HG02798 (cell line): Measurements from ENCODE around the gene IPO13.

Source experiments
- ATAC-seq: cut with Tn5 transposase; IDR thresholded peaks from one replicate; pipeline ENCODE4 v1.9.1; 2021; ENCODE audit warnings: mild to moderate bottlenecking; ENCODE audit not compliant: unreplicated experiment, poor library complexity

Gene IPO13

DNA sequence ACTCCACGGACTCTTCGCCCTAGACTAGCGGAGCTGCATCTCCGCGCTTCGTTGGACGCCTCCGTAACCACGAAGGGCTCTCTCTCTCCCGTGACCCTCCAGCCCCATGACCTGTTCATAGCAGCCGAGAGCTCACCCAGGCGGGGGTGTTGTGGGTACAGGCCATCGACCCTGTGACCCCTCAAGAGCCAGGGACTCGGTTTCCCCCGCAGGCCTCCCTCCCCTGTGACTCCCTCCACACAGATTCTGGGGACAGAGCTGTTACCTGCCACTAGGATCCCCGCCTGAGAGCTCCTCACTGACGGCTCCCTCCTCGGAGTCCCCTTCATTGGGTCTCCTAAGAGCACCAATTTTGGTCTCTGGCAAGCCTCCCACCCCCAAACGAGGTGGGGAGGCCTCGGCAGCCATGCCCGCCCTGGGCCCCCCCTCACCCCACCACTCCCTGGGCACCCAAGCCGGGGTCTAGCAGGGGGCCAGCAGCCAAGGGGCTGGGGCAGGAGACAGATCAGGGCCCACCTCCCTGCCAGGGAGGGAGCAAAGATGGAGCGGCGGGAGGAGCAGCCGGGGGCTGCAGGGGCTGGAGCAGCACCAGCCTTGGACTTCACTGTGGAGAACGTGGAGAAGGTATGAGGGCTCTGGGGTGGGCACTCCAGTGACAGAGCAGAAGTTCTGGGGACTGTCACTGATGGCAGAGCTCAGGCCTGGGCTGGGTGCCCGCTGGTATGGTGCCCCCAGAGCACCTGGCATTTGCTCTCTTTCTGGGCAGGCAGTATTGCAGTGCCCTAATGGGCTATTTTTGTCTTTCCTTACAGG, 517 bp downstream of the IPO13 start:
- no peak for ATAC-seq

DNA sequence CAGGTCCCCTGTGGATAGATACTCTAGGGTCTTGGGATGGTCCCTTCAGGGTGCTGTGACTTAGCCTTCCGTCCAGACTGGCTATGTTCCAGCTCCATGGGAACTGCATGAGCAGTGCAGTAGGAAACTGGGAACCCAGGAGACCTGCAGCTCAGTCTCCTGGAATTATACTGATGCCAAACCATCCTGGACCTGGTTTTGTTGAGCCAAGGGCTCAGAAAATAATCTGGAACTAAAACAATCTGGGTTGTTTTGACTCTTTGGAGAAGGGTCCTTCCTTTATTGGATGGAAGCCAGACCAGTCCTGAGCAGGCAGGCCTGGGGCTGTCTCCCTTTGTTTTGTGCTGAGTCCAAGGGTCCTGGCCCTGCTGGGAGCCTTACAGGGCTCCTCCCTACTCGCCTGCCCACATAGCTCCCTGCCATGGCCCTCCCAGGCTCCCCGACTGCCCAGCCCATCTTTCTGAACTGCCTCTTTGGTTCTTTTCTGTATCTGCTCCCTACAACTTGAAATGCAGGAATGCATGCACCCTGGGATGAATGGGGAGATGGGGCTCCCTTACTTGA, 1.2 kb downstream of the IPO13 start:
- no peak for ATAC-seq

DNA sequence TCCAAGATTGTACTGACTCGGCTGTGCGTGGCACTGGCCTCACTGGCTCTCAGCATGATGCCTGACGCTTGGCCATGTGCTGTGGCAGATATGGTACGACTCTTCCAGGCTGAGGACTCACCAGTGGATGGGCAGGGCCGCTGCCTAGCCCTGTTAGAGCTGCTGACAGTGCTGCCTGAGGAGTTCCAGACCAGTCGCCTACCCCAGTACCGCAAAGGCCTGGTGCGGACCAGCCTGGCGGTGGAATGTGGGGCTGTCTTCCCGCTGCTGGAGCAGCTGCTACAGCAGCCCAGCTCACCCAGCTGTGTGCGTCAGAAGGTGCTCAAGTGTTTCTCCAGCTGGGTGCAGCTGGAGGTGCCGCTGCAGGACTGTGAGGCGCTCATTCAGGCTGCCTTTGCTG, 2.9 kb downstream of the IPO13 start:
- no peak for ATAC-seq

DNA sequence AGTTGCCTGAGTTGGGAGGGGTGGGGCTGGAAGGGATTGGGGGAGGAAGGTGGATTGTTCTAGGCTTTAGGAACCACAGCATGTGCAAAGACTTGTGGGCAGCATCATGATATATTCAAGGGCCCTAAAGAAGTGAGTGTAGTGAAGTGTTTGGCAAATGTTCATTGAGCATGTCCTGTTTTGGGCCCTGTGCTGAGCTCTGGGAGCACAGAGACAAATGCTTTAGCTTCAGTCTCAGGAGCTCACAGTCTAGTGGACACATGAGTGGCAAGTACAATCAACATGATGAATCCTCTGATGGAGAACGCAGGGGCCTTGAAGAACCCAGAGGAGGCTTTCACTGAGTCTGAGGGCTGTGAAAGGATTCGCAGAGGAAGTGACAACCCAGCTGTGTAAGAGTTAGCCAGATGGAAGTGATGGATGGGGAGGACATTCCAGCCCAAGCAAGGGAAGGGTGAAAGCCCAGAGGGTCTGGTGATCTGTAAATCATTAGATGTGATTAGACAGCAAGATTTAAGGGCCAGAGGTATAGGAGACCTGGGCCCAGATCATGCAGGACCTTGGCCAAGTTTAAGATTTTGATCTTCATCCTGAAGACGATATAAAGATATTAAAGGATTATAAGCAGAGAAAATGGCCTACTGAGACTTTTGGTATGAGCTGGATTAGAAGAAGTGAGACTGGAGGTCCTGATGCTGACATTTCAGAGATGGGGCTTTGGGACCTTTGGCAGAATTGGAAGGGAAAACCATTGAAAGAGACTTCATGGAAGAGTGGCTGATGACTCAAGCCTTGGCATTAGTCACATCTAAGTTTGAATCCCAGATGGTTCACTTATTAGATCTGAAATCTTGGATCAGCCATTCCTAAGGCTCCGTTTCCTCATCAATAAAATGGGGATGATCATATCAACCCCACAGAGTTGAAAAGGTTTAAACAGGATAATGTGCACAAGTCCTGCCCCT, 4.6 kb downstream of the IPO13 start:
- ATAC-seq = no peak

DNA sequence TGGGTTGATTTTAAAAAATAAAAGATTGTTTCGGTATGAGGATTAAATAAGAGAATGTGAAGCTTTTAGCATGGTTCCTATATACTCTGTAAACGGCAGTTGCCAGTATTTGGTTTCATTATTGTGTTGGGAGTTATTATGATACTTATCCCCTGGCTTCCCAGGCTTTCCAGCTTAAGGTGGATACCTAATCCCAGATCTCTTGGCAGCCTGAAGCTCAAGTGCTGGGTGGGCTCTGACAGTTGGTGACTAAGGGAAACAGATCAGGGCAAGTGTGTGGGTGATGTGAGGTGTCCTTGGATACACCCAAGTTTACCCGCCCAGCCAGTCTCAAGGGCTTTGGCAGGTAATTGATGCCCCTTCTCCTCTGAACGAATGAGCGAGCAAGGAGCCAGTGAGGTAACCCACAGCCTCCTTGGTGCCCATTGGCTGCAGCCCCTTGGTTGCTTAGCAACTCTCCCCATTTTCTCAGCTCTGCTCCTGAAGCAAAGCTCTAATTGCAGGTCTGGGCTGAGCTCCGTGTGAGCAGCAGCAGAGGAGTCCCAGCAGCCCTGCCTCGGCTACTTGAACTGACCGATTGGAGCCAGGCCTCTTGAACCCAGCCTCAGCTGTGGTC, 6.1 kb downstream of the IPO13 start:
- no peak for ATAC-seq

DNA sequence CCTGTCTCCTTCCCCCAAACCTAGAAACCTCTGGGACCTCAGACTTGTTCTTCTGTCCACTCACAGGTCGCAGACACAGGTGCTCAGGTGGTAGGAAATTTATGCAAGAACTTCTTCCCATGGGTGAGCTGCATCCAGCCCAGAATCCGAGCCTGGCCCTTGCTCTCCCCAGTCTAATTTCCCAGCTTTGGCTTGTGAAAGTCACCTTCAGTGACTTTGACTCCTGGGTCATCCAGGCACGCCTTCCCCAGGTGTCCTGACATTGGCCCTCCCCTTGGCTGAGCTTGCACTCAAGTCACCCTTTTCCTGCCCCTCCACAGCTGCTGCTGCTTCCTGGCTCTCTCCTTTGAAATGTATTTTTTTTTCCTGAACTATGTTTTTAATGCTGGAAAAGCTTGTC, 6.6 kb downstream of the IPO13 start:
- ATAC-seq = no peak

DNA sequence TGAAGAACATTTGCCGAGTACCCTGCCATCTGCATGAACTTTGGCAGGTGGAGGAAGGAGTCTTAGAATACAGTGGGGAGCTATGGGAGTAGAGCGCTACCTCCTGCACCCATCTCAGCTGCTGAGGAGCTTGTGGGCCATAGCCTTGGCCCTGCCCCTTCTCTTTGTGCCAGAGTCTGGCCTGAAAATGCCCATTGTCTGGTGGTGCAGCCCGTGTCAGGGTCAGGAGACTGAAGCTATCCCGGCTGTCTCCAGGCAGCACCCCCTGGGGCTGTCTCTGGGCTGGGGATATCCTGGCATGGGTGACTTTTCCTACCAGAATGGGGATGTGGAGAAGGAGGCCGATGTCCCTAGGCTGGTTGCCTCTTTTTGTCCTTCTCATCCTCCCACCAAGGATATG, 7.3 kb downstream of the IPO13 start:
- ATAC-seq = no peak

DNA sequence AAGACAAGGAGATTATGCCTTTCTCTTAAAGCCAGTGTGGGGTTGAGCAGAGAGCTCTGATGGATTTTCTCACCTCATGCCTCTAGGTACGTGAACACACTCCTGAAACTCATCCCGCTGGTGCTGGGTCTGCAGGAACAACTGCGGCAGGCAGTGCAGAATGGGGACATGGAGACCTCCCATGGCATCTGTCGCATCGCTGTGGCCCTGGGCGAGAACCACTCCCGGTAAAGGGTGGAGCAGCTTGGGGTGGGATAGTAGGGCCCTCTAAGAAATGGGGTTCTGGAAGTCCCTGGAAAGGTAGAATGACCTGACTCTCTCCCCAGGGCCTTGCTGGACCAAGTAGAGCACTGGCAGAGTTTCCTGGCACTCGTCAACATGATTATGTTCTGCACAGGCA, 9.5 kb downstream of the IPO13 start:
- ATAC-seq = no peak

DNA sequence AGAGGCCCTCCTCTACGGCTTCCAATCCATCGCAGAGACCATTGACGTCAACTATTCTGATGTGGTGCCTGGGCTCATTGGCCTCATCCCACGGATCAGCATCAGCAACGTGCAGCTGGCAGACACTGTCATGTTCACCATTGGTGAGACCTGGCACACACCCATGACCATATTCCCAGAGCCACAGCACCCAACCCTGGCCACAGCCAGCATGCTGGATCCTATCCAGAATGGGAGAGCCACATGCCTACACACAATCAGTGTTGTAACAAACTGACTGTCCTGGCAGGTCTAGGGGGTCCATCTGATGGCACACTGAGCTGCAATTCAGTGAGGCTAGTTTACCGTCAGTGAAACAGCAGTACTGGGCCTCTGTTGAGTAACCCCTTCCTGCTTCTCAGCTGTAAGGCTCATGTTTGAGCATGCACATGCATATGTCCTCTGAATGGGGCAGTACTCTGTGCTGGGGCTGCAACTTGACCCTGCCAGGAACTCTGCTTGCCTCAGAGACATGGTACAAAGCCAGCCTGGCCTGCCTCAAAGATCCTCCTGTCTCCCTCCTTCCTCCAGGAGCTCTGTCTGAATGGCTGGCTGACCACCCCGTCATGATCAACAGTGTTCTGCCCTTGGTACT, 10.8 kb downstream of the IPO13 start:
- no peak for ATAC-seq

DNA sequence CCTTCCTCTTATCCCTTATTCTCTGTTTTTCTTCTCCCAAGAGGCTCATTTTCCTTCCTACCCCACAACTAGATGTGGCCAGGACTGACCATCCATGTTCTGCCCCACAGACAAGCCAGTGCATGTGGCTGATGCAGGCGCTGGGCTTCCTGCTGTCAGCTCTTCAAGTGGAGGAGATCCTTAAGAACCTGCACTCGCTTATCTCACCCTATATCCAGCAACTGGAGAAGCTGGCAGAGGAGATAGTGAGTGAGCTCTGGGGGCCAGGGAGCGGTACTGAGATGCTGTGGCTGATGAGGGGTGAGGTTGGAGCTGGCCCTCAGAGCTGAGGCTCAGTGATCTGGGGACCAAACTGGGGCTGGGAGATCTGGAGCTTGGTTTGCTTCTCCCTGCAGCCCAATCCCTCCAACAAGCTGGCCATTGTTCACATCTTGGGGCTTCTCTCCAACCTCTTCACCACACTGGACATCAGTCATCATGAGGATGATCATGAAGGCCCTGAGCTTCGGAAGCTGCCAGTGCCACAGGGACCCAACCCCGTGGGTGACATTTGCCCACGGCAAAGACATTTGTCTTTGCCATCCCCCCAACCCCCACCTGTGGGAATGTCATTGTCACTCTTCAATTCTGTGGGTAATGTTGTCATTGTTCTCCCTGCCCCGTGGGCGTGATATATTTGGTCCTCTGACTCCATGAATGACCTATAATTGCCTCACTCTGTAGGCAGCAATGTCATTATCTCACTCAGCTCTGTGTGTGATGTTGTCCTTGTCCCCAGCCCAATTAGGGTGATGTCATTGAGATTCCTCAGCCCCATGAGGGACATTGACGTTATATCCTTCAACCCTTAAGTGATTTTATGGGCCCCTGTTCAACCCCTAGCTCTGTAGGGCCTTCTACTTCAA, 11.9 kb downstream of the IPO13 start:
- ATAC-seq = no peak

DNA sequence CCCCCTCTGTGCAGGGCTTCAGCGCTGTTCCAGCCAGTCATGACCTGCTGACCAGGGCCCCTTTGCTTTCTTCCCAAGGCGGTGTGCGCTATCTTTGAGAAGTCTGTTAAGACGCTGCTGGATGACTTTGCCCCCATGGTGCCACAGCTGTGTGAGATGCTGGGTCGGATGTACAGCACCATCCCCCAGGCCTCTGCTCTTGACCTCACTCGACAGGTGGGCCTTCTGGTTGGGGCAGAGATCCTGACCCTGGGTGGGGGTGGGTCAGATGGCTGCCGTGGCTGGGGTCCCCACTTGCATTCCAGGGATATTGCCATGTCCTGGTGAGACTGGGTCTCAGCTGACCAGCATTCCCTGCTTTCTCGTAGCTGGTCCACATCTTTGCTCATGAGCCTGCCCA, 14.0 kb downstream of the IPO13 start:
- ATAC-seq = no peak

DNA sequence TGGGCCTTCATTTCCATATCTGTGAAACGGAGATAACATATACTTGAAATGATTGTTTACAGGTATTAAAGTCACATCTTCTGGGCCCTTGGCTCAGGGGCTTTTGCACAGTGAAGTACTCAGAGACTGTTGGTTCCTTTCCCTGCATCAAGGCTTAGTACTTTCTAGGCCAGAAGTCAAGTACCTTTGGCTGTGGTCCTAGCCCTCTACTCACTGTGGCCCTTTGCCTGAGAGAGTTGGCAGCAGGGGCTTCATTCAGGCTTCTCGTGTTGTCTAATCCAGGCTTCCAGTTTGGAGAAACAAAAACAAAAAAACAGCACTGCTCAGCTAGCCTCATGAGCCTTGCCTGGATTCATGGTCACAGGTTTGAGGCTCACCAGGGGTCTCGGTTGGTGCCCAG, 14.9 kb downstream of the IPO13 start:
- no peak for ATAC-seq

DNA sequence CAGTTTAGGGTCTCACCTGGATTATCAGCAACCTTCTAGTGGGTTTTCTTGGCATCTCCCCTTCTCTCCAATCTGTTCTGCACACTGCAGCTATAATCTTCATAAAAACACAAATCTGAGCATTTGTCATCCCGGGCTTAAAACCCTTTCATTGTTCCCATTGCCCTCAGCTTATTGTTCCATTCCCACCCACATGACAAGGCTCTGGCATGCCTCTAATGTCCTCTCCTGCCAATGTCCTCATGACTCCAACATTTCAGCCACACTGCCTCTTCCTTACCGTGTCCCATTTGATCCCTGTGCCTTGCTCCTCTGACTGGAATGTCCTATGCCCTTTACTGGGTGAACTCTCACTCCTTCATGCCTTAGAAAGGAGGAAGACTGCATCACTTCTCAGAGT, 15.6 kb downstream of the IPO13 start:
- ATAC-seq = no peak

DNA sequence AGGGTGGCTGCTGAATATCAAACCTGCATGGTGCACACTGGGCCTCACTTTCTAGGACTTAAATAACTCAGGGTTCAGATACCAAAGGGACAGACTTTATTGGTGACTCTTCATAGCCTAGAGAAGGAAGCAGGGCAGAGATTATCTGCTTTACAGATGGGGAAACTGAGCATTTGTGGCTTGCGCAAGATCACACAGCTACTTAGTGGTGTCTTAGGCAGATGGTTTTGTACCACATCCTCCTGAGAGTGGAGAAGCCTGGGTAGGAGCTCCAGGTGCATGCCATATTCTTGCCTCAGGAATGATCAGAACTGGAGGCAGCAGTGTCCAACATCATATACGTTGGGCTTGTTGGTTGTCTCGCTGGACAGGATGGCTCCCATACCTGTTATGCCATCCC, 16.3 kb downstream of the IPO13 start:
- no peak for ATAC-seq

DNA sequence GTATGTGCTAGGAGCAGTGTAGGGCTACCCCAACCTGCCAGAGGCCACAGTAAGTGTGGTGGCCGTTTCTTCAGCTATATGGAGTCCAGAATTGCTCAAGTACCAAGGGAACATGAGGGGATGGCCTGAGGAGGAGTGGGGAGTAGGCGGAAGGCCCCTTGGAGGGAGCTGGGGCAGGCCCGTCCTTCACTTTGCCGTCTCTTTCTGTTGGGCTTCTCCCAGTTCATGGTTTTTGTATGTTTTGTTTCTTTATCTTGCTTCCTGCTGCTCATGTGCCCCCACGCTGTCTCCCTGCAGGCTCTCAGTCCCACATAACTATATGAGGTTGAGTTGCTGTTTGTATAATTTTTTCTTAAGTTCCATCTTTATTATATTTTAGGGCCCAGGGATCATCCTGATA, 17.1 kb downstream of the IPO13 start:
- ATAC-seq = no peak

DNA sequence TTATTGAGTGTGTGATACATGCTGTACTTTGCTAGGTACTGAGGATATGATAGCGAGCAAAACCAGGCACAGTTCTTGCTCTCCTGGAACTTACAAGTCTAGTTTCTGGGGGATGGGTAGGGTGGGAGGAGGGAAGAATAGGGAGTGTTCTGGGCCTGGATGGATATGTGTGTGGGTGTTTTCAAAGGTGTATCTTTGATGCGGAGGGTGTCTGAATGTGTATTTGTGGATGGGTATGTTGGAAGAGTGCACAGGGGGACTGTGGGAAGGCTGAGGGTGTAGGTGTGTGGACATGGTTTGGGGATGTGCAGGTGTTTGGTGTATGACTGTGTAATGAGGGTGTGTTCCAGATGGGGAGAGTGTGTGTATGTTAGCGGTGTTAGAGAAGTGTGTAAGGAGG, 18.6 kb downstream of the IPO13 start:
- no peak for ATAC-seq

DNA sequence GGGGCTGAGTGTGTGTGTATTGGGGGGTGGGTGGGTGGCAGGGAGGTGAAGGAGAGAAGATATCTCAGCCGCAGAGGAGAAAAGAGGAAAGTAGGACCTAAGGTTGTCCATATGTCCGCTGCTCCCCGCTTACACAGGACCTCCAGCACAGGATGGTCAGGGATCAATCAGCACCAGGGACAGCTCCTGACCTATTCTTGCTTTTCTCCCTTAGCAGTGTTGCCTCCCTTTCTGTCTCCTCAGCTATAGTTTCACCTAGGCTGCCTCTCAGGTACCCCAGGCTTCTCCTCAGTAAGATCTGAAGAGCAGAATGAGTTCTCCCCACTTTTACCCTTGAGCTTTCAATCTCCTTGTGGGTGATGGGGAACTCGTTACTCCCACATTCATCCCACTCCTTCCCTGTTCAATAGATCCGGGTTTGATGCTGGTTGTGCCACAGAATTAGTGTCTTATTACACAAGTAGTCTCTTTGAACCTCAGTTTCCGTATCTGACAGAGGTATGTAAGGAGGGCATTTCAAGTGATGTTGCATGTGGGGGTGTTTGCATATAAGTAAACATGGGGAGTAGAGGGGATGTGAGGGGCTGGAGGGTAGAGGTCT, 21.7 kb downstream of the IPO13 start:
- no peak for ATAC-seq

DNA sequence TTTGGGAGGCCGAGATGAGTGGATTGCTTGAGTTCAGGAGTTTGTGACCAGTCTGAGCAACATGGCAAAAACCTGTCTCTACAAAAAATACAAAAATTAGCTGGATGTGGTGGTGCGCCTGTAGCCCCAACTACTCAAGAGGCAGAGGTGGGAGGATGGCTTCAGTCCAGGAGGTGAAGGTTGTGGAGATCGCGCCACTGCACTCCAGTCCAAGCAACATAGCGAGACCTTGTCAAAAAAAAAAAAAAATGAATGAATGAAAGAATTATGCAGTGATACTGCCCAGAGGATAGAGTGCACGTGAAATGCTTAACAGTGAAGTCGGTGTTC, 22.6 kb downstream of the IPO13 start:
- ATAC-seq = no peak
